ENCODE results near the gene TASP1.
"Not testable (repeated sequence)": the region's sequence is repeated elsewhere in the genome, so short reads cannot be mapped to it uniquely, and the experiment has no call there.

TASP1 gene

DNA sequence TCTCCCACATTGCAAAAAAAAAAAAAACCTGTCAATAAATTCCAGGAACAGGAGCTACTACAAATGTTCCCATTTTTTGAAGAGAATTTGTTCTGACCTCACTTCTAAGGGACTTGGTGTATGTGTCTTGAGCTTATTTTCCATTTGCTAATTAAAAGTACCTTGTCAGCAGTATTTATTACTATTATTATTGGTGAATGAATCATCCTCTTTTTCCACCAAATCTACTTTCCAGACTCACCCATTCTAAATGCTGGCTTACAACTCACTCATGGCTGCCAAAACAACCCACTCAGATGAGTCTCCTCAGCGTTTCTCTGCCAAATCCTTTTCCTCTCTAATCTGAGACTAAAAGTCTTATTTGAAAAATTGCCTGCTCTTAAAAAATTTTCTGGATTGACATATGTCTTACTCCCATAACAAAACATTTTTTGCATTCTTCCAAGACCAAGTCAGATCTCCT lies 33.2 kb upstream of the TASP1 start:
- Histone ChIP-seq H3K9ac (ENCODE audit: low read length in 2 of 2) (no peak overlapping the region), H3K36me3 (ENCODE audit: control insufficient read depth in 2 of 2, insufficient read depth in 2 of 2, low read length in 2 of 2) (no peaks in the 10 kb centered on the region), H3K27ac (ENCODE audit: low read length) (no peak overlapping the region), H3K4me1 (ENCODE audit: control insufficient read depth, insufficient read depth, low read length) (no peaks in the 10 kb centered on the region), H3K4me3 (ENCODE audit: low read length in 2 of 2) (no peak overlapping the region), H3K9me3 (ENCODE audit: control insufficient read depth in 2 of 2, low read length in 2 of 2) (no peaks in the 10 kb centered on the region), H3K27me3 (ENCODE audit: control insufficient read depth in 1 of 2, insufficient read depth in 2 of 2, low read length in 2 of 2) (no peaks in the 10 kb centered on the region)

DNA sequence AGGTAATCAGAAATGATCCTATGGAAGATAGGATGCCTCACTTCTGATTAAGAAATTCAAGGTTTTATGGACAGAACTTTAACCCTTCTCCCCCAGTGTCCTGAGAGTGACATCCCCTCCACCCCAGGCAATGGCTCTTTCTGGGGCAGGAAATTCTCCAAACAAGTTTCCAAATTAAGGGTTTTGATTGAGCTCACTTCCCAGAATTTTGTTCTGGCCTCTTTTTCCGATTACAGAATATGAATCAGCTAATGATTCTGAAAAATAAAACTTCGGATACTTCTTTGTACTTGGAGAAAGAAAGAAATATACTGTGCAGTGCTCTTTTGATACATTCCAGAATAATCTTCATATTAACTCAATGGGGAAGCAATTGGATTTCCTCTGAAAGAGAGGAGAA lies 32.8 kb upstream of the TASP1 start:
- H3K27ac ChIP-seq (ENCODE audit: low read length) = no peak overlapping the region
- no peak overlapping the region for H3K4me3 ChIP-seq (ENCODE audit: low read length in 2 of 2)
- no peaks in the 10 kb centered on the region for H3K4me1 ChIP-seq (ENCODE audit: control insufficient read depth, insufficient read depth, low read length)
- H3K27me3 ChIP-seq (ENCODE audit: control insufficient read depth in 1 of 2, insufficient read depth in 2 of 2, low read length in 2 of 2) = no peaks in the 10 kb centered on the region
- H3K36me3 ChIP-seq (ENCODE audit: control insufficient read depth in 2 of 2, insufficient read depth in 2 of 2, low read length in 2 of 2) = no peaks in the 10 kb centered on the region
- H3K9ac ChIP-seq (ENCODE audit: low read length in 2 of 2) = no peak overlapping the region
- H3K9me3 ChIP-seq (ENCODE audit: control insufficient read depth in 2 of 2, low read length in 2 of 2) = no peaks in the 10 kb centered on the region

DNA sequence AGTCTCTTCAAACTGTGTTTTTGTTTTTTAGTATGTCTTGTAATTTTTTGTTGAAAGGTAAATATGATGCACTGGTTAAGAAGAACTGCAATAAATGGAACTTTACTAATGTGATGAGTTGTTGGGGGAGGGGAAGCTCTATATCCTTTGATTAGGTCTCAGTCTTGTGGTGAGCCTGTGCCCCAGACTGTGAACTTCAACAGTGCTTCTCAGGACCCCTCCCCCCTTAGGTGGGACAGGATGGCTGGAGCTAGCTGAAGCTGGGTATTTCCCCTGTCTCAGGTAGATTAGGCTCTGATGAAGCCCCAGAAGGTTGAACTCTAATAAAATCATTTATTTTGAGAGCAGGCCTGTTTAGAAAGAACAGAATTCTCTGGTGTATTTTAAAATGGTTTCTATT lies 31.4 kb upstream of the TASP1 start:
- Histone ChIP-seq H3K9ac (ENCODE audit: low read length in 2 of 2) (no peak overlapping the region), H3K9me3 (ENCODE audit: control insufficient read depth in 2 of 2, low read length in 2 of 2) (no peaks in the 10 kb centered on the region), H3K4me3 (ENCODE audit: low read length in 2 of 2) (no peak overlapping the region), H3K27ac (ENCODE audit: low read length) (no peak overlapping the region), H3K27me3 (ENCODE audit: control insufficient read depth in 1 of 2, insufficient read depth in 2 of 2, low read length in 2 of 2) (no peaks in the 10 kb centered on the region), H3K4me1 (ENCODE audit: control insufficient read depth, insufficient read depth, low read length) (no peaks in the 10 kb centered on the region), H3K36me3 (ENCODE audit: control insufficient read depth in 2 of 2, insufficient read depth in 2 of 2, low read length in 2 of 2) (no peaks in the 10 kb centered on the region)

DNA sequence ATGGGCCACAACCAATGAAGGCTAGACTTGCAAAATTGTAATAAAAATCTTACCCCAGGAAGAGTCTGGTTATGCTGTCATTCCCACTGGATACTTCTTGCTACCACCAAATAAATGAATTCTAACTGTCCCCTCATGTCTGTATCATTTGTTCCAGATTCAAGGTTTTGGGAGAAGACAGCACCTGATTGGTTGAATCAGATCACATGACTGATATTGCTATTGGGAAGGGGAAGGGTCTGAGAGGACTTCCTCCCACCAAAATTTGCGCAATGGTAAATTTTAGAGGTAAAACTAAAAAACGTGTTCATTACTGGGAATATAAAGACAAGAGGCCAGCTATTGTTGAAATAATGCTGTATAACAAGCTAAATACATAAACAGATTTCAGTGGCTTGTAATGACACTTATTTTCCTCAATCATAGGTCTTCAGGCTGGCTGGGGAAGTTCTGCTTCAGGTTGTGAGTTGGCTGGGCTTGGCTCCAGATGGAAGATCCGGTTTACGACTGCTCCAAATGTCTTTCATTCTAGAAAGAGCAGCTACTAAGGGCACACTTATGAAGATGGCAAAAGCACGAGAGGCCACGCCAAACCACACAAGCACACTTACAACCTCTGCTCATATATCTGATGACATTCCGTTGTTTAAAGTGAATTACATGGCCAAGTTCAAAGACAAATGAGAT lies 27.1 kb upstream of the TASP1 start:
- Histone ChIP-seq H3K9ac (ENCODE audit: low read length in 2 of 2) (no peak overlapping the region), H3K4me3 (ENCODE audit: low read length in 2 of 2) (no peak overlapping the region), H3K36me3 (ENCODE audit: control insufficient read depth in 2 of 2, insufficient read depth in 2 of 2, low read length in 2 of 2) (no peaks in the 10 kb centered on the region), H3K9me3 (ENCODE audit: control insufficient read depth in 2 of 2, low read length in 2 of 2) (no peaks in the 10 kb centered on the region), H3K4me1 (ENCODE audit: control insufficient read depth, insufficient read depth, low read length) (no peaks in the 10 kb centered on the region), H3K27ac (ENCODE audit: low read length) (no peak overlapping the region), H3K27me3 (ENCODE audit: control insufficient read depth in 1 of 2, insufficient read depth in 2 of 2, low read length in 2 of 2) (no peaks in the 10 kb centered on the region)

DNA sequence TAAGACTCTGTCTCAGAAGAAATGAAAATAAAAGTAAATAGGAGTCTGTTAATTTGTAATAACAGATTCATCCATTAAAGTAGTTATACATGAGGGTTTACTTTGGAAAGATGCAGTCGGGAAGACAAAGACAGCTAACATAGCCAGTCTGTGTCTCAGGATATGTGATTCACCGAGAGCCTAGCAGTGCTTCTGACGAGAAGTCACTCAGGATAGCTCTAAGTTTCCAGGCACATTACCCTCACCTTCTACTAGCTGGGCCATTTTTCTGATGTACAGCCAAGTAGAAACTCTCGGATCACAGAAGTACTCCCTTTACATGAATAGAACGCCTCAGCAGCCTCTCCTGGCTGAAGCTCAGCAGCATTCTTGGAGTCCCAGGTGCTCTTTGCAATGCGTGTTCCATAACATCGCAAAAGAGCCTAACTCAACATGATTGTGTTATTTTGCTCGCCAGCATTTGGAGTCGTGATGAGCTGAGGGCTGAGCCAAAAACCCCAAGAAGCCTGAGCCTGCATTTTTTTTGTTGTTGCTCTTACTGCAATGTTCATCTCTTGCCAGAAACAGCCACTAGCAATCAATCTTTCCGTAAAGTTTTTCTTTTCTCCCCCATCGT lies 22.4 kb upstream of the TASP1 start:
- H3K9me3 ChIP-seq (ENCODE audit: control insufficient read depth in 2 of 2, low read length in 2 of 2) = no peaks in the 10 kb centered on the region

DNA sequence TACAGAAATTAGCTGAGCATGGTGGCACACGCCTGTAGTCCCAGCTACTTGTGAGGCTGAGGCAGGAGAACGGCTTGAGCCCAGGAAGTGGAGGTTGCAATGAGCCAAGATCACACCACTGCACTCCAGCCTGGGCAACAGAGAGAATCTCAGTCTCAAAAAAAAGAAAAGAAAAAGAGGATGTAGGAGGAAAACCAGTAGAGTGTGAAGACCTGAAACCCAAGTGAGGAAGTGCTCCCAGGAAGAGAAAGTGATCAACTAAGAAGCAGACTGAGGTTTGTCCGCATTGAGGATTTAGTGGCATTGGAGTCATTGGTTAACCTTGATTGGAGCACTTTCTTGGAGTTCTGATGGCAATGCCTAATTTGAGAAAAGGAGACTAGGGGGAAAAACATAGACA lies 20.6 kb upstream of the TASP1 start:
- H3K36me3 ChIP-seq (ENCODE audit: control insufficient read depth in 2 of 2, insufficient read depth in 2 of 2, low read length in 2 of 2) = no peaks in the 10 kb centered on the region
- no peak overlapping the region for H3K4me3 ChIP-seq (ENCODE audit: low read length in 2 of 2)
- no peak overlapping the region for H3K9ac ChIP-seq (ENCODE audit: low read length in 2 of 2)
- no peak overlapping the region for H3K27ac ChIP-seq (ENCODE audit: low read length)
- no peaks in the 10 kb centered on the region for H3K4me1 ChIP-seq (ENCODE audit: control insufficient read depth, insufficient read depth, low read length)
- H3K27me3 ChIP-seq (ENCODE audit: control insufficient read depth in 1 of 2, insufficient read depth in 2 of 2, low read length in 2 of 2) = no peaks in the 10 kb centered on the region
- no peaks in the 10 kb centered on the region for H3K9me3 ChIP-seq (ENCODE audit: control insufficient read depth in 2 of 2, low read length in 2 of 2)

More for the DNA sequence above, 22.4 kb upstream of the TASP1 start:
- Histone ChIP-seq H3K36me3 (ENCODE audit: control insufficient read depth in 2 of 2, insufficient read depth in 2 of 2, low read length in 2 of 2) (no peaks in the 10 kb centered on the region), H3K4me3 (ENCODE audit: low read length in 2 of 2) (peak overlapping the region; percentile 17 to 58), H3K27ac (ENCODE audit: low read length) (no peak overlapping the region), H3K9ac (ENCODE audit: low read length in 2 of 2) (peak overlapping the region in 1 of 2 donors; percentile 13), H3K4me1 (ENCODE audit: control insufficient read depth, insufficient read depth, low read length) (no peaks in the 10 kb centered on the region), H3K27me3 (ENCODE audit: control insufficient read depth in 1 of 2, insufficient read depth in 2 of 2, low read length in 2 of 2) (no peaks in the 10 kb centered on the region)

DNA sequence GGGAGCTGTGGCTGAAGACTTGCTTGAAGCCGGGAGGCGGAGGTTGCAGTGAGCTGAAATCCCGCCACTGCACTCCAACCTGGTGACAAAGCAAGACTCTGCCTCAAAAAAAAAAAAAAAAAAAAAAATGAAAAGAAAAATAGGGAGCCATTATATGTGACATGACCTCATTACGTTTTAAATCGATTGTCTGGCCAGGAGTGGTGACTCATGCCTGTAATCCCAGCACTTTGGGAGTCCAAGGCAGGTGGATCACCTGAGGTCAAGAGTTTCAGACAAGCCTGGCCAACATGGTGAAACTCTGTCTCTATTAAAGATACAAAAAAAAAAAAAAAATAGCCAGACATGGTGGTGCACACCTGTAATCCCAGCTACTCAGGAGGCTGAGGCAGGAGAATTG lies 19.3 kb upstream of the TASP1 start:
- H3K9me3 ChIP-seq (ENCODE audit: control insufficient read depth in 2 of 2, low read length in 2 of 2); H3K27ac ChIP-seq (ENCODE audit: low read length); H3K27me3 ChIP-seq (ENCODE audit: control insufficient read depth in 1 of 2, insufficient read depth in 2 of 2, low read length in 2 of 2); H3K36me3 ChIP-seq (ENCODE audit: control insufficient read depth in 2 of 2, insufficient read depth in 2 of 2, low read length in 2 of 2); H3K4me3 ChIP-seq (ENCODE audit: low read length in 2 of 2); H3K4me1 ChIP-seq (ENCODE audit: control insufficient read depth, insufficient read depth, low read length); H3K9ac ChIP-seq (ENCODE audit: low read length in 2 of 2): not testable (repeated sequence)

DNA sequence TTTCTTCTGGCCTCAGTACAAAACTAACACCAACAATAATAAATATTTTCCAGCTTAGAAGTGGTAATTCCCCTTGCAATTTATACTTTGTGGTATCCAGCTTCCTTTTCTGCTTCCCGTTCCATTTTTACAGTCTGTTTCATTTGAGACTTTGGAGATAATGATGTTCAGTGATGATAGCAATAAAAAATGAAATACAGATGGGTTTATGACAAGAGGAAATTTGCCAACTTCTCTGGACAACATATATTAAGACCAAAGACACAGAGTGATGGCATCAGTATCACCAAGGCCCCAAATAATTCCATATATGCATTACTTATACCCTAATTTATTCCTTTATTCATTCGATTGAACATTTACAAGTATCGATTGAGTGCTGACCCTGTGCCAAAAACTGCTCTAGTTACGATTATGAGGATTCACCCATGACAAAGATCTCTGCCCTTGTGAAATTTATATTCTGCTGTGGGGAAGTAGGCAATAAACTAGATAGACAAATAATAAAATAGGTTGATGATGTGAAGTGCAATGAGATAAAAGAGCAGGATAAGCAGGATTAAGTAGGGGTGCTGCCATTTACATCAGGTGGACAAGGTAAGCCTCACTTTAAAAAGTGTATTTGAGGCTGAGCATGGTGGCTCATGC lies 18.1 kb upstream of the TASP1 start:
- Histone ChIP-seq H3K4me3 (ENCODE audit: low read length in 2 of 2) (no peak overlapping the region), H3K27me3 (ENCODE audit: control insufficient read depth in 1 of 2, insufficient read depth in 2 of 2, low read length in 2 of 2) (no peaks in the 10 kb centered on the region), H3K27ac (ENCODE audit: low read length) (no peak overlapping the region), H3K4me1 (ENCODE audit: control insufficient read depth, insufficient read depth, low read length) (no peaks in the 10 kb centered on the region), H3K36me3 (ENCODE audit: control insufficient read depth in 2 of 2, insufficient read depth in 2 of 2, low read length in 2 of 2) (no peaks in the 10 kb centered on the region), H3K9ac (ENCODE audit: low read length in 2 of 2) (no peak overlapping the region), H3K9me3 (ENCODE audit: control insufficient read depth in 2 of 2, low read length in 2 of 2) (no peaks in the 10 kb centered on the region)

DNA sequence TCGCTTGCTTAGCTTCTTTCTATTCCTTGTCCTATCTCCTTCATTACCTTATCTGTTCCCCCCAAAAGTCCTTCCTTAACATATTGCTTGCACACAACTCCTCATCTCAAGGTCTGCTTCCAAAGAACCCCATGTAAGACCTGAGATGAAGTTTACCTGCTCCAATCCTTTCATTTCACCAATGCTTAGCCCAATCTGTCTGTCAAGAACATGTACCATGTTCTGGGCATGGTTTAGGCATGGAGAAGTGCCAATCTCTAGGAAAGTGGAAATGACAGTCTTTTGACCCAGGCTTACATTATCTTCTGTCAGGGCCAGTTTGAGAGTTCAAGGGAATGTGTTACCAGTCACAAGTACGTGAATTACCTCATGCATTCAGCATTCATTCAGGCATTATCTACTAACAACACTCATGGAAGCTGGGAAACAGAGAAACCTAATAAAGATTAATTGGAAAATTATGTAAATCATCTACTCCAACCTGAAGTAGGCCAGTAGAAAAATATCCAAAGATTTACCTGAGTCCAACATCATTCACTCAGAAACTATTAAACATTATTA lies 15.8 kb upstream of the TASP1 start:
- H3K4me3 ChIP-seq (ENCODE audit: low read length in 2 of 2) = no peak overlapping the region
- no peaks in the 10 kb centered on the region for H3K36me3 ChIP-seq (ENCODE audit: control insufficient read depth in 2 of 2, insufficient read depth in 2 of 2, low read length in 2 of 2)
- H3K9me3 ChIP-seq (ENCODE audit: control insufficient read depth in 2 of 2, low read length in 2 of 2) = no peaks in the 10 kb centered on the region
- H3K27ac ChIP-seq (ENCODE audit: low read length) = no peak overlapping the region
- no peaks in the 10 kb centered on the region for H3K27me3 ChIP-seq (ENCODE audit: control insufficient read depth in 1 of 2, insufficient read depth in 2 of 2, low read length in 2 of 2)
- peaks cover 3% of the 10 kb centered on the region for H3K4me1 ChIP-seq (ENCODE audit: control insufficient read depth, insufficient read depth, low read length)
- H3K9ac ChIP-seq (ENCODE audit: low read length in 2 of 2) = no peak overlapping the region

DNA sequence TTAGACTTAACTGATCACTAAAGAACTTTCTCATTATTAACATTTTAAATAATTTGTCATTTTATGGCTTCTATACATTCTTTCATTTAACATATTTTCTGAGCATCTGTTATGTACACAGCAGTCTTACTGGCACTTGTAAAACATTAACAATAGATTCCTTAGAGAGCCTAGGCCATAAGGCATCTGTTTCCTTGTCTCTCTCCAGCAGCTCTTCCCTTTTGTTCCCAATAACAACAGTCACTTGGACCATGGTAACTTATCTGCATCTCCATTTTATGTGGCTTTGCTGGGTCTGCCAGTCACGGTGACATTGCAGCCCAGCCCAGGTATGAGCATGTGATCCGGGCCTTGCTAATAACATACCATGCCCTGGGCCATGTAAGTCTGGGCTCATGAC lies 11.7 kb upstream of the TASP1 start:
- Histone ChIP-seq H3K9ac (ENCODE audit: low read length in 2 of 2) (no peak overlapping the region), H3K27ac (ENCODE audit: low read length) (no peak overlapping the region), H3K36me3 (ENCODE audit: control insufficient read depth in 2 of 2, insufficient read depth in 2 of 2, low read length in 2 of 2) (no peaks in the 10 kb centered on the region), H3K27me3 (ENCODE audit: control insufficient read depth in 1 of 2, insufficient read depth in 2 of 2, low read length in 2 of 2) (no peaks in the 10 kb centered on the region), H3K9me3 (ENCODE audit: control insufficient read depth in 2 of 2, low read length in 2 of 2) (no peaks in the 10 kb centered on the region), H3K4me3 (ENCODE audit: low read length in 2 of 2) (no peak overlapping the region), H3K4me1 (ENCODE audit: control insufficient read depth, insufficient read depth, low read length) (peaks cover 8% of the 10 kb centered on the region)

All from stomach smooth muscle (tissue), 2 donors.